ENCODE data around the gene ANO10.

Gene ANO10

GRCh38 chr3:43409506-43409905, 212.3 kb downstream of the ANO10 start:
- DNase-seq = no peak

DNA sequence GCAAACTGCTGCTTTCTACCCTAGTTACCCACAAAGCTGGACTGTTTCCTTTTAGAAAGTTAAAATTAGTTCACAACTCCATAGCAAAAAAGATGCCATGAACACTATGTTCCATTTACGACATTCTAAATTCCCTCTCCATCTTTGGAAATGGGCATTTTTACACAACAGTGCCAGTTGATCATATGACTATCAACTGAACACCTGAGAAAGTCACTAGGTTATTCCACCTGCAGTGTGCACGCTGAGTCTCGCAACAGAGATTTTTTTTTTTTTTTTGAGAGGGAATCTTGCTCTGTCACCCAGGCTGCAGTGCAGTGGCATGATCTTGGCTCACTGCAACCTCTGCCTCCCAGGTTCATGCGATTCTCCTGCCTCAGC, 215.2 kb downstream of the ANO10 start:
- DNase-seq = no peak

- DNase-seq = no peak
Observed at GRCh38 chr3:43405888-43406642, 215.7 kb downstream of the ANO10 start.

GRCh38 chr3:43400781-43401730, 220.8 kb downstream of the ANO10 start:
- DNase-seq = no peak

DNA sequence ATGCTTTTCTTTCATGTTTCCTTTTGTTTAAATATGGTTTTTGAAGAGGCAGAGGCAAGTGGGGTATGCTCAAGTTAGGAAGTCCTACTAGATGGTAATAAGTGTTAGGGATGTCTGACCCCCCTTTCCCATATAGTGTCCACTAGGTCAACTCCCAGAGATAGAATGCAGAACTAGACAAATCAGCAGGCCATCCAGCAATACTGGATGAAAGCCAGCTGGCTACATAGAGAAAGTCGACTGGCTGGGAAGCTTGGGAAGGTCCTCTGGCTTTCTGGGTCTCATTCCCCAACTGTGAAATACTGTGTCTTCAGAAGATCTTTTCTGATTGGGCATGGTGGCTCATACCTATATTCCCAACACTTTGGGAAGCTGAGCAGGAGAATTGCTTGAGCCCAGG, 221.6 kb downstream of the ANO10 start:
- DNase-seq = no peak

DNA sequence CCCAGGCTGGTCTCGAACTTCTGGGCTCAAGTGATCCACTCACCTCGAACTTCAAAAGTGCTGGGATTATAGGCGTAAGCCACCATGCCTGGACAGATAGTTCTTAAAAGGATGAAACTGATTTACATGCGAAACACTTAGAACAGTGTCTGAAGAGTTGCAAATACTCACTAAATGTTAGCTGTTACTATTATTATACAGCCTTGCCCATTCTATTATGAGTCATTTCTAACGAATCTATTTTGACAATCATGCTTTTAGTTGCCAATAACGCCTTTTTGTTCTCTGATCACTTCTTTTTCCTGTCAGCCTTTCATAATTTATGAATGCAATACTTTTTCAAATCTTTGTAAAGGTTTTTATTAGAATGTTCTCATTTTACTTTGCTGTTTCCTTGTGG, 222.8 kb downstream of the ANO10 start:
- DNase-seq = no peak

DNA sequence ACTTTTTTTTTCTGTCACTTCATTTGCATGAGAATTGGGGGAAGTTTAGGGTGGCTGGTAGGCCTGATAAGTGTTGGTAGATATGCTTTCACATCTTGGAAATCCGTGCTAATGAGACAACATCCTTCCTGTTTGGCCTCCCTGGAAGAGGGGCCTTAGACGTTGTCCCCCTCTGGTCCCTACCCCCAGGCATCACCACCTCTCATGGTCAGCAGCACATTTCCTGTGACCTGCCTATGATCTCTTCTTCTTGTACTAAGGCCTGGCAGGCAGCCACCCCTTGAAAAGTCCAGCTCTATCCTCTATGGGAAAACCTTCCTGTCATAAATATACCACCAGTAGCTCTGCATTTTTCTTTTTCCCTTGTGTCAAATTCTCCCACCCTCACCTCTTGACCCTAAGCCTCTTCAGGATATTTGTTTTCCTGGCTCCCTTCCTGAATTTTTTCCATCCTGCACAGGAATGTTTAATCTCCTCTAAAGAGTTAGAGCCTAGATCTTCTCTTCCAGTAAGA, 227.7 kb downstream of the ANO10 start:
- DNase-seq = no peak

DNA sequence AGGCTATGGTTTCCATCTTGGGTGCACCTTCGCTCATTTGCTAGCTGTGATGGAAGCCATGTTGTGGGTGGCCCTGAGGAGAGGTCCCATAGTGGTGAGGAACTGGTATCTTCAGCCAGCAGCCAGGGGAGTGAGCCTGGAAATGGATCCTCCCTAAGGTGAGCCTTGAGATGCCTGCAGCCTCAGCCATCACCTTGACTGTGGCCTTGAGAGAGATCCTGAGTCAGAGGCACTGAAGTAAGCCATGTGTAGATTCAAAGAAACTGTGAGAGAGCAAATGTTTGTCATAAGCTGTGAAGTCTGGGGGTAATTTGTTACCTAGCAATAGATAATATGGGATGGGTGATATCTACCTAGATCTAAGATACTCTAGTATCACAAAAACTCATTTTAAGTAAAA, 230.2 kb downstream of the ANO10 start:
- DNase-seq = no peak

DNA sequence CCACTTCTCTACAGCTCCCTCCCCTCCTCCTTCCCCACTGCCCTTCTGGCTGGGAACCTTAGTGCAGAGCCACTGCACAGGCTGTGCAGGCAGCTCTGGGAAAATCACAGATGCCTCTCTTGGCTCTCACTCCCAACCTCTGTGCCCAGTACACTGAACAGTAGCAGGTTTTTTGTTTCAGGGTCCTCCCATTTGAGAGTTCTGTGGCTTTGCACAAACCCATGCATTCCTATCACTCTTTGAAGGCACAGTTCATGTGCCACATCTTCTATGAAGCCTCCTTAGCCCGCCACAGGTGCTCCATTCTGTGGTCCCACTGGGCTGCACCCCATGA, 231.6 kb downstream of the ANO10 start:
- no peak for DNase-seq

GRCh38 chr3:43389388-43390254, 232.2 kb downstream of the ANO10 start:
- peak; percentile 49 for DNase-seq

DNA sequence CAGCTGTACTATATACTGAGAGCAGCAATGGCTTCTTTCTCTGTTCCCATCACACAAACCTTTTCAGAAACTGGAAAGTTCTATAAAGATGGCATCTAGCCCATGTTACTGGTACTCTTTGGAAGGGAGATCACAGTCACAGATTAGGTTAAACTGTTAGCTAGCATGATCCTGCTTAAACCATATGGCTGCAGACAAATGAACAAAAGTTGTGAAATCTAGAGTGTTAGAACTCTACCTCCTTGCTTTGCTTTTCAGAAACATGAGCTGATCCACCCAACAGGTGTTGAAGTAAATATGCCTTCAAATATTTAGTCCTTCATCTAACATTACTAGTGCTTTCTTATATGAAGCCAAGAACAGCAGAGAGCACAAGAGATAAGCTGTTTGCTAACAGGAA, 232.9 kb downstream of the ANO10 start:
- DNase-seq = no peak

- DNase-seq = no peak
Observed at GRCh38 chr3:43388175-43388574, 233.6 kb downstream of the ANO10 start.

GRCh38 chr3:43379343-43379742, 242.5 kb downstream of the ANO10 start:
- no peak for DNase-seq

- DNase-seq = peak; percentile 61
Observed at GRCh38 chr3:43378066-43378935, 243.5 kb downstream of the ANO10 start.

DNA sequence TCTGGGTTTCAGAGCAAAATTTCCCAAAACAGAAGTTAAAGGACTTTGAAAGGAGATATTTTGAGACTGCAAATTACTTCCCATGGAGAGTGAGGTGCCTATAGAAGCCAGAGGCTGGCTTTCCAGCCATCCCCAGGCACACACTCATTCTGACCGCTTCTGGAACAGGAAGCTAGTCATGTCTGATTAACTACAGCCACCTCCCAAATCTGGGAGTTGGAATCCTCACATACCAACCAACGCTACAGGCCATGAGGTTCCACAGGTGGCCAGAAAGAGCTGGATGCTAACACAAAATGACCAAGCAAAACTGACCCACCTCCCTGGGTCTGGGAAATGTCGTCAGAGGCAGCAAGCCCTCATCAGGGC, 248.3 kb downstream of the ANO10 start:
- DNase-seq = no peak

- no peak for DNase-seq
Observed at GRCh38 chr3:43372809-43373559, 248.8 kb downstream of the ANO10 start.

- no peak for DNase-seq
Observed at GRCh38 chr3:43372007-43372740, 249.6 kb downstream of the ANO10 start.

DNA sequence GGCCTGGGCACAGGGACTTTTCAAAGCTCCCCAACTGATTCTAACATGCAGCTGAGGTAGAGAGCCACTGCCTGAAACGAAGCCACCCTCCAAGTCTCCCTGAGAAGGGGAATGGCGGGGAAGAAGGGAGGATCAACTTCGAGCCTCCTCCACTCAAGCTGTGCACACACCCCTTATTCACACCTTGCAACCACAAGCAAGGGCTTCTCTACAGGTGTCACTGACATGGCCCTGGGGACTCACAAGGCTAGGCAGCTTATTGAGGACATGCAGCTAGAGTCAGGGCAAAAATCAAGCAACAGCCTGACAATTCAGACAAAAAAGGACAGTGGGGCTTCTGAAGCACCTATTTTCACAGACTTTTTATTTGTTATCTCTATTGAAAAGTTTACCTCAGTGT, 250.3 kb downstream of the ANO10 start:
- DNase-seq = no peak

- DNase-seq = no peak
Observed at GRCh38 chr3:43370293-43370980, 251.4 kb downstream of the ANO10 start.

Measured in activated T-cell treated with anti-CD3 and anti-CD28 coated beads for 4 hours (primary cell).